Caco-2 (cell line): ENCODE data around the gene KPNA6. TPM values are rescaled to one million over a fixed set of nuclear protein-coding genes. Genes with fewer than 3 reads are reported as not detected.

Experiments
- BruUV-seq: library from RNA; stranded (reverse); fragments of 400-500 nt; replicated peaks from 2 replicates; lab custom pipeline; 2021; lab: Mats Ljungman, UMichigan
- CTCF ChIA-PET: fragments of 300-600 bp; sonication (Branson Sonifier 250); formaldehyde crosslinking; loops from one replicate; lab custom pipeline; 2022; ENCODE audit warnings: antibody characterized with exemption; lab: Charles Lee
- POLR2A ChIA-PET: fragments of 300-600 bp; sonication (Branson Sonifier 250); formaldehyde crosslinking; loops from one replicate; lab custom pipeline; 2022; ENCODE audit warnings: antibody characterized with exemption; lab: Charles Lee
- DNase-seq, 2 experiments: peaks; one replicate each; pipeline versions ENCODE4 v3.0.0 to v3.0.0-alpha.2; 2020 to 2022
- H3K27me3 ChIP-seq: replicated peaks from 2 replicates; pipeline ENCODE4 v1.6.0; 2011; ENCODE audit warnings: low read length; ENCODE audit not compliant: control insufficient read depth, insufficient read depth
- H3K36me3 ChIP-seq: 2 replicates; pipeline ENCODE4 v1.5.1; 2011; ENCODE audit warnings: low read length; ENCODE audit not compliant: control insufficient read depth, insufficient read depth
- H3K4me1 ChIP-seq: fragments of 250-450 bp; sonication (Bioruptor Pico); 2 replicates; pipeline ENCODE4 v1.5.1; 2020; ENCODE audit warnings: mild to moderate bottlenecking
- H3K4me3 ChIP-seq: 2 replicates; pipeline ENCODE4 v1.5.1; 2011; ENCODE audit warnings: low read depth, mild to moderate bottlenecking, control low read depth, low read length
- H3K9me3 ChIP-seq: fragments of 250-450 bp; sonication (Bioruptor Pico); 2 replicates; pipeline ENCODE4 v1.5.1; 2020; ENCODE audit warnings: mild to moderate bottlenecking, moderate library complexity
- H3K27ac Mint-ChIP-seq: one replicate; pipeline ENCODE4 v1.8.0; 2022; ENCODE audit warnings: mixed read lengths; ENCODE audit not compliant: unreplicated experiment
- H3K27me3 Mint-ChIP-seq: one replicate; pipeline ENCODE4 v1.8.0; 2022; ENCODE audit warnings: mixed read lengths; ENCODE audit not compliant: insufficient read depth, unreplicated experiment
- H3K36me3 Mint-ChIP-seq: one replicate; pipeline ENCODE4 v1.8.0; 2022; ENCODE audit warnings: mild to moderate bottlenecking, mixed read lengths; ENCODE audit not compliant: insufficient read depth, unreplicated experiment
- H3K4me1 Mint-ChIP-seq: one replicate; pipeline ENCODE4 v1.8.0; 2022; ENCODE audit warnings: low read depth, mixed read lengths; ENCODE audit not compliant: unreplicated experiment
- H3K4me3 Mint-ChIP-seq: one replicate; pipeline ENCODE4 v1.8.0; 2022; ENCODE audit warnings: mild to moderate bottlenecking, moderate library complexity, mixed read lengths; ENCODE audit not compliant: unreplicated experiment
- H3K9me3 Mint-ChIP-seq: one replicate; pipeline ENCODE4 v1.8.0; 2022; ENCODE audit warnings: mixed read lengths; ENCODE audit not compliant: unreplicated experiment
- intact Hi-C: fragments of 100-400 bp; cut with micrococcal nuclease; formaldehyde crosslinking; loops from one replicate; pipeline ENCODE4 v1.10.0; 2022; ENCODE audit not compliant: unreplicated experiment
- total RNA-seq: library from RNA; stranded (reverse); gene quantifications from 2 replicates; pipeline ENCODE4 v1.2.3, GENCODE V29; 2022
- TF ChIP-seq, protein P1 (sequence below), 2 experiments: fragments of 200-600 bp in 1 of 2; IDR thresholded peaks; 1 replicate in 1 of 2; 2 replicates in 1 of 2; pipeline versions ENCODE4 v1.5.1 to v1.8.0; 2011 to 2022; ENCODE audit warnings: antibody characterized with exemption in 1 of 2, control low read depth in 1 of 2, inconsistent platforms in 1 of 2, low read depth in 1 of 2, low read length in 1 of 2, mild to moderate bottlenecking in 1 of 2, moderate library complexity in 1 of 2; ENCODE audit not compliant: insufficient read depth in 1 of 2, severe bottlenecking in 1 of 2, unreplicated experiment in 1 of 2

Gene KPNA6
- total RNA-seq, 1 experiment from 2014 or later = 52.8 TPM

DNA sequence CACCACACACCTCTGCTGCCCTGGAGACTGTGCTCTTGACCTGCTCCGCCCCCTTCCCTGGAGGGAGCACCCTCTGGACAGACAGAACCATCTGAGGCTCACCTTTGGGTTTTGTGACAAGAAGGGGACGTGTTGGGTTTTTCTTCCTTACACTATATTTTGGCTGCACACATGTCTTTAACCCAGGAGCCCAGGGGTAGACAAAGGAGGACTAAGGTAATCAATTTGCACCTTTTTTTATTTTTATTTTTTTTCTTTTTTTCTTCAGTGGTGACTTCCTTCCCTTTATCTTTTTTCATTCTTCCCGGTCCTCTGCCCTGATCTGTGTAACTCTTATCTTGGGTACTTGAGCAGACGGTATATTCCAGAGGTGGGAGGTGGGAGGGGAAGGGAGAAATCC is 63.1 kb downstream of the KPNA6 start:
- ChIA-PET POLR2A (no interaction called here), CTCF (no interaction called here)
- TF ChIP-seq, protein P1, sequence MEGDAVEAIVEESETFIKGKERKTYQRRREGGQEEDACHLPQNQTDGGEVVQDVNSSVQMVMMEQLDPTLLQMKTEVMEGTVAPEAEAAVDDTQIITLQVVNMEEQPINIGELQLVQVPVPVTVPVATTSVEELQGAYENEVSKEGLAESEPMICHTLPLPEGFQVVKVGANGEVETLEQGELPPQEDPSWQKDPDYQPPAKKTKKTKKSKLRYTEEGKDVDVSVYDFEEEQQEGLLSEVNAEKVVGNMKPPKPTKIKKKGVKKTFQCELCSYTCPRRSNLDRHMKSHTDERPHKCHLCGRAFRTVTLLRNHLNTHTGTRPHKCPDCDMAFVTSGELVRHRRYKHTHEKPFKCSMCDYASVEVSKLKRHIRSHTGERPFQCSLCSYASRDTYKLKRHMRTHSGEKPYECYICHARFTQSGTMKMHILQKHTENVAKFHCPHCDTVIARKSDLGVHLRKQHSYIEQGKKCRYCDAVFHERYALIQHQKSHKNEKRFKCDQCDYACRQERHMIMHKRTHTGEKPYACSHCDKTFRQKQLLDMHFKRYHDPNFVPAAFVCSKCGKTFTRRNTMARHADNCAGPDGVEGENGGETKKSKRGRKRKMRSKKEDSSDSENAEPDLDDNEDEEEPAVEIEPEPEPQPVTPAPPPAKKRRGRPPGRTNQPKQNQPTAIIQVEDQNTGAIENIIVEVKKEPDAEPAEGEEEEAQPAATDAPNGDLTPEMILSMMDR (IDR thresholded peaks at IDR 0.05; ENCODE audit: insufficient read depth in 1 of 2, low read depth in 1 of 2, low read length in 1 of 2, severe bottlenecking in 1 of 2, unreplicated experiment in 1 of 2) = no peak
- H3K27me3 ChIP-seq = no peaks in the 10 kb centered on the region
- intact Hi-C loops = no loop called here
- H3K4me3 ChIP-seq = no peak overlapping the region
- Mint-ChIP-seq H3K27ac (no peak overlapping the region), H3K4me3 (no peak overlapping the region), H3K36me3 (peaks cover 53% of the 10 kb centered on the region), H3K9me3 (no peaks in the 10 kb centered on the region), H3K4me1 (no peaks in the 10 kb centered on the region), H3K27me3 (no peaks in the 10 kb centered on the region)
- H3K36me3 ChIP-seq = no peaks in the 10 kb centered on the region
- DNase-seq = no peak
- no TSS peak for BruUV-seq
- H3K4me1 ChIP-seq = no peaks in the 10 kb centered on the region
- H3K9me3 ChIP-seq = no peaks in the 10 kb centered on the region

DNA sequence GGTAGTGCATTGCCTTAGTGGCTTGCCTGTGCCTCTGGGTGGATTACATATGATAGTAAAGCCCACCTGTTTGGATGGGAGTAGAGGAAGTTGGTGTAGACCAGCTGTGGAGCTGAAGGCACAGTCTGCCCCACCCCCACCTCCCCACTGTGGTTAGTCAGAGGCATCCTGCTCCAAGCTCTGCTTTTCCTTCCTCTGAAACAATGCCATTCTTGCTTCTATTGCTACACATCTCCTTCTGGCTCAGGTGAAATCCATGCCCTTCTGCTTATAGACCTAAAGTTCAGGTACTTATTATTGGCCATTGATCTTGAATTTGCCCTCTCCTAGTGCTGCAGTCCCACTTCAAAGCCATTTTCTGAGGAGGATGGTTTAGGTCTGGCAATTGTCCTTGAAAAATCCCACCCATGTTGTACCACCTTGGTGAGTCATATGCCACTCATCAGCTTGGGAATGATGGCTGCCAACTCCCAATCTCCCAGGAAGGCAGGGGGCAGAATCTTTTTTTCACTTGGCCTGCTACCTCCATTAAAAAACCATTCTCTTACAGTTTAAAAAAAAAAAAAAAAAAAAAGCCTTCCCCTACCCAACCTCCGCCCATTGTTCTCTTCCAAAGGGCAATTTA is 64.9 kb downstream of the KPNA6 start:
- Mint-ChIP-seq H3K4me3 (no peak overlapping the region), H3K27me3 (no peaks in the 10 kb centered on the region), H3K36me3 (peaks cover 41% of the 10 kb centered on the region), H3K4me1 (peaks cover 2% of the 10 kb centered on the region), H3K9me3 (no peaks in the 10 kb centered on the region), H3K27ac (no peak overlapping the region)
- Histone ChIP-seq H3K4me3 (no peak overlapping the region), H3K9me3 (no peaks in the 10 kb centered on the region), H3K36me3 (no peaks in the 10 kb centered on the region), H3K4me1 (peaks cover under 1% of the 10 kb centered on the region), H3K27me3 (no peaks in the 10 kb centered on the region)
- ChIA-PET POLR2A (no interaction called here), CTCF (interaction anchor here (0.7 kb wide), 1 partner anchor 99 kb away, joined by 5 read pairs; no protein-coding TSS in a partner anchor)
- DNase-seq = no peak
- intact Hi-C loops = no loop called here
- no TSS peak for BruUV-seq
- TF ChIP-seq, protein P1 (IDR thresholded peaks at IDR 0.05; ENCODE audit: insufficient read depth in 1 of 2, low read depth in 1 of 2, low read length in 1 of 2, severe bottlenecking in 1 of 2, unreplicated experiment in 1 of 2) = no peak

DNA sequence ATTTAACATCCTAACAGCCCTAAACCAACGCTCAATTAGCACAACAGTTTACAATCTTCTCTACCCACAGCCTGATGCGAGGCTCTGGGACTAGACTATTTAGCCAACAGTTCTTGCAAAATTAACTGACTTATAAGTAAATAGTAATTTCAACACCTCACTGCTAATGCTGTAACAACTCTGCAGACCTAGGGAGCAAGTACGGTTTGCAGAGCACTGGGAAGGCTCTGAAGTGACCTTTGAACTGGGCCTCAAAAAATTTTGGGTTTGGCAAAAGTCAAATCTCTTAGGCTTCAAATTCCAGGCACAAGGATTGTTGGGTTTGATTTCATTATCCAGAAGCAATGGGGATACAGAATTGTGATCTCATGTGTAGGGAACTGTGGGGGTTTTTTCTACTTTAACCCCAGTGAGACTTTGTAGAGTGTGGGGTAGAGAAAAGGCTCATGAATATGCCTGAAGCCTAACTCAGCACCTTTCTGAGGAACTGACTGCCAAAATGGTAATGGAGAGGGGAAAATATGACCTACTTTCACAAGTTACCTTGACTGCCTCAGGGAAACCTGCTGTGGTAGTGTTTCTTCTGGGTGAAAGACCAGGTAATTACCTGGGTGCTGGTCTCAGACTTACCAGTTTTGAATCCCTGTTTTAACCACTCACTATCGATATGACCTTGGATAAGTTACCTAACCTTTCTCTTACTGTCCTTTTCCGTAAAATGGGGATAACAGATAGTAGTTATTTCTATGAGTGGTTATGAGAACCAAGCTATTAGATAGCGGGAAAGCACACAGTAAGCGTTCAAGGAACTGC is 70.7 kb downstream of the KPNA6 start:
- ChIA-PET POLR2A (interaction anchor here (0.6 to 1.2 kb wide), 7 partner anchors 22 to 1003 kb away, joined by 3 to 8 read pairs (median 4); partner anchors contain the start of genes BSDC1, CCDC28B, IQCC and KPNA6), CTCF (interaction anchor here (1.0 kb wide), 1 partner anchor 36 kb away, joined by 6 read pairs; no protein-coding TSS in a partner anchor)
- Mint-ChIP-seq H3K4me1 (peaks cover 25% of the 10 kb centered on the region), H3K27me3 (no peaks in the 10 kb centered on the region), H3K9me3 (no peaks in the 10 kb centered on the region), H3K4me3 (peak overlapping the region; percentile 92), H3K36me3 (peaks cover 59% of the 10 kb centered on the region), H3K27ac (peak overlapping the region; percentile 94)
- BruUV-seq = TSS peak; percentile 94
- H3K27me3 ChIP-seq = no peaks in the 10 kb centered on the region
- intact Hi-C loops = no loop called here
- H3K4me3 ChIP-seq = no peak overlapping the region; the same call in 1 of the 2 replicates
- DNase-seq = no peak
- peaks cover 2% of the 10 kb centered on the region; the same call in 1 of the 2 replicates for H3K36me3 ChIP-seq
- peaks cover 15% of the 10 kb centered on the region for H3K4me1 ChIP-seq
- no peaks in the 10 kb centered on the region for H3K9me3 ChIP-seq
- TF ChIP-seq, protein P1 (IDR thresholded peaks at IDR 0.05; ENCODE audit: insufficient read depth in 1 of 2, low read depth in 1 of 2, low read length in 1 of 2, severe bottlenecking in 1 of 2, unreplicated experiment in 1 of 2) = no peak
